Panc1 (cell line): ENCODE measurements around the gene ANXA3. TPM values are rescaled to one million over a fixed set of nuclear protein-coding genes. Genes with fewer than 3 reads are reported as not detected.

Source experiments
- ATAC-seq: fragments of 200-7000 bp; cut with Tn5 transposase; 2 replicates; pipeline ENCODE4 v1.9.1; 2020; ENCODE audit warnings: mild to moderate bottlenecking, moderate library complexity
- BruUV-seq: library from RNA; stranded (reverse); fragments of 400-500 nt; replicated peaks from 2 replicates; lab custom pipeline; 2021; lab: Mats Ljungman, UMichigan
- CTCF ChIA-PET: fragments of 300-600 bp; sonication (Branson Sonifier 250); formaldehyde crosslinking; loops from one replicate; lab custom pipeline; 2022; ENCODE audit warnings: antibody characterized with exemption; lab: Charles Lee
- POLR2A ChIA-PET: fragments of 300-600 bp; sonication (Branson Sonifier 250); formaldehyde crosslinking; loops from one replicate; lab custom pipeline; 2022; ENCODE audit warnings: antibody characterized with exemption; lab: Charles Lee
- DNase-seq: peaks from one replicate; pipeline ENCODE4 v3.0.0-alpha.2; 2010; ENCODE audit warnings: low read depth, low spot score
- H3K27ac ChIP-seq: 2 replicates; pipeline ENCODE4 v1.5.1; 2011; ENCODE audit warnings: mild to moderate bottlenecking, low read length, inconsistent platforms
- H3K27me3 ChIP-seq: fragments of 200-500 bp; sonication (Bioruptor generic); 2 replicates; pipeline ENCODE4 v1.6.0; 2014; ENCODE audit warnings: low read length, inconsistent platforms; ENCODE audit not compliant: control insufficient read depth, insufficient read depth
- H3K36me3 ChIP-seq: fragments of 200-500 bp; sonication (Bioruptor generic); 2 replicates; pipeline ENCODE4 v1.5.1; 2014; ENCODE audit warnings: inconsistent platforms, mild to moderate bottlenecking, low read length, moderate library complexity; ENCODE audit not compliant: control insufficient read depth, insufficient read depth
- H3K4me1 ChIP-seq: 2 replicates; pipeline ENCODE4 v1.5.1; 2011; ENCODE audit warnings: inconsistent platforms, mild to moderate bottlenecking, low read length, moderate library complexity; ENCODE audit not compliant: control insufficient read depth, insufficient read depth
- H3K4me3 ChIP-seq, 2 experiments: 2 replicates each; pipeline ENCODE4 v1.5.1; 2011 to 2012; ENCODE audit warnings: low read depth in 2 of 2, low read length in 2 of 2, mild to moderate bottlenecking in 2 of 2, inconsistent platforms in 1 of 2, moderate library complexity in 1 of 2
- H3K9me3 ChIP-seq: fragments of 200-500 bp; sonication (Bioruptor generic); 2 replicates; pipeline ENCODE4 v1.5.1; 2014; ENCODE audit warnings: low read depth, mild to moderate bottlenecking, inconsistent platforms, low read length, moderate library complexity; ENCODE audit not compliant: control insufficient read depth, insufficient read depth
- POLR2AphosphoS5 ChIP-seq: IDR thresholded peaks from 2 replicates; pipeline ENCODE4 v1.6.1; 2012; ENCODE audit warnings: mild to moderate bottlenecking, low read depth, low read length, moderate library complexity
- SIN3A ChIP-seq: IDR thresholded peaks from 2 replicates; pipeline ENCODE4 v1.6.1; 2012; ENCODE audit warnings: low read depth, mild to moderate bottlenecking, low read length, moderate library complexity, borderline replicate concordance; ENCODE audit not compliant: insufficient read depth
- TCF7L2 ChIP-seq: IDR thresholded peaks from 2 replicates; pipeline ENCODE4 v1.6.1; 2011; ENCODE audit warnings: mild to moderate bottlenecking, low read depth, low read length, inconsistent platforms
- in situ Hi-C: cut with HindIII; loops from 2 replicates; pipeline ENCODE4 v1.10.0; 2016; ENCODE audit warnings: low sequenced_read_pairs, low pct_unique_long_range_greater_than_20kb
- intact Hi-C: fragments of 100-400 bp; cut with micrococcal nuclease; formaldehyde crosslinking; loops from one replicate; pipeline ENCODE4 v1.10.0; 2022; ENCODE audit not compliant: unreplicated experiment
- total RNA-seq: library from RNA; stranded (reverse); gene quantifications from one replicate; pipeline ENCODE4 v1.2.1, GENCODE V29; 2021; ENCODE audit not compliant: unreplicated experiment
- TF ChIP-seq, protein P1 (sequence below): fragments of 450-650 bp; IDR thresholded peaks from 2 replicates; pipeline ENCODE4 v1.5.1; 2017; ENCODE audit warnings: mild to moderate bottlenecking
- TF ChIP-seq, protein P2 (sequence below), 2 experiments: IDR thresholded peaks; 2 replicates each; pipeline ENCODE4 v1.6.1; 2011 to 2012; ENCODE audit warnings: low read depth in 2 of 2, control low read depth in 1 of 2, low read length in 1 of 2, mild to moderate bottlenecking in 1 of 2, moderate library complexity in 1 of 2; ENCODE audit not compliant: insufficient read depth in 1 of 2

ANXA3 gene
- total RNA-seq, 1 experiment from 2014 or later: 1.5 TPM

DNA sequence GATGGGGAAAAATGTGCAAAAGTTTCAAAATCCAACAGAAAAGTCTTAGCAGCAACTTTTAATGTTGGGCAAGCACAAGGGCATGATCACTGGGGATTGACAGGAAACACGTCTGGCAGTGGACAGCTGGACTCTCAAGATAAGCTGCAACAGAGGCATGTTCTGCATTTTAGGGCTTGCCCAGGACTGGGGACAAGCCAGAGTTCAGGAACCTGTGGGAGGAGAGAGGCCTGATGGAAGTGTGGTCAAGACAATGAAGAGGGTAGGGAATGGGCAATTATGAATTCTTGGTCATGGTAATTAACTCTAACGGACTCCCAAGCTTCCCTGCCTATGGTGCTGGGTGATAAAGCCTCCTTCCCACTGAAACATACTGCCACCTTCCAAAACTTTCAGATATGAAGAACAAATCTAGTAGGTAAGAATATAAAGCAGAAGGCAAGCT, 48.4 kb downstream of the ANXA3 start:
- ChIA-PET POLR2A (no interaction called here), CTCF (no interaction called here)
- DNase-seq (no peak), ATAC-seq (no peak)
- intact Hi-C loops (no loop called here), in situ Hi-C loops (no loop called here)
- H3K27me3 ChIP-seq: no peaks in the 10 kb centered on the region
- BruUV-seq: no TSS peak
- no peaks in the 10 kb centered on the region for H3K36me3 ChIP-seq
- TF ChIP-seq, protein P1, sequence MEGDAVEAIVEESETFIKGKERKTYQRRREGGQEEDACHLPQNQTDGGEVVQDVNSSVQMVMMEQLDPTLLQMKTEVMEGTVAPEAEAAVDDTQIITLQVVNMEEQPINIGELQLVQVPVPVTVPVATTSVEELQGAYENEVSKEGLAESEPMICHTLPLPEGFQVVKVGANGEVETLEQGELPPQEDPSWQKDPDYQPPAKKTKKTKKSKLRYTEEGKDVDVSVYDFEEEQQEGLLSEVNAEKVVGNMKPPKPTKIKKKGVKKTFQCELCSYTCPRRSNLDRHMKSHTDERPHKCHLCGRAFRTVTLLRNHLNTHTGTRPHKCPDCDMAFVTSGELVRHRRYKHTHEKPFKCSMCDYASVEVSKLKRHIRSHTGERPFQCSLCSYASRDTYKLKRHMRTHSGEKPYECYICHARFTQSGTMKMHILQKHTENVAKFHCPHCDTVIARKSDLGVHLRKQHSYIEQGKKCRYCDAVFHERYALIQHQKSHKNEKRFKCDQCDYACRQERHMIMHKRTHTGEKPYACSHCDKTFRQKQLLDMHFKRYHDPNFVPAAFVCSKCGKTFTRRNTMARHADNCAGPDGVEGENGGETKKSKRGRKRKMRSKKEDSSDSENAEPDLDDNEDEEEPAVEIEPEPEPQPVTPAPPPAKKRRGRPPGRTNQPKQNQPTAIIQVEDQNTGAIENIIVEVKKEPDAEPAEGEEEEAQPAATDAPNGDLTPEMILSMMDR: no peak
- TF ChIP-seq POLR2AphosphoS5 (no peak), TCF7L2 (no peak)
- H3K27ac ChIP-seq: no peak overlapping the region
- no peak overlapping the region for H3K4me3 ChIP-seq
- no peaks in the 10 kb centered on the region for H3K9me3 ChIP-seq
- H3K4me1 ChIP-seq: no peaks in the 10 kb centered on the region

DNA sequence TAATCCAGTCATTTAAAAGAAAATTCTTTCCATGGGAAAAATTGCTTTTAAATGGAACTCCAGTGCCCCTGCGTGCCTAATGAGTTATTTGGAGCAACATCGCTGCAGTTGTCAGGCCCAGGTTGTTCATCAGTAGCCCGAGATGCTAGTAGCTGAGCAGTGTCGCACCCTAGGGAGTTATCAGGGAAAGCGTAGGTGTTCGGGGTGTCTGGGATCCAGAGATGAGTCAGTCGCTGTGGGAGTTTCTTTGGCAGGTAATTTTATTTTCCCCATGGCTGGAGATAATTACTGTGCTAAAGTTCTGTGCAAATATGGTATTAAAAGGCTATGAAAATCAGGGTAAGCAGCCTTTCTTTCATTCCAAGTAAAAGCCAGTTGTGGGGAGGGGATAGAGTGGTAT, 49.4 kb downstream of the ANXA3 start:
- POLR2A ChIA-PET: no interaction called here
- no peak for ATAC-seq
- Histone ChIP-seq H3K27ac (no peak overlapping the region), H3K4me1 (no peaks in the 10 kb centered on the region), H3K4me3 (no peak overlapping the region), H3K9me3 (no peaks in the 10 kb centered on the region), H3K27me3 (no peaks in the 10 kb centered on the region), H3K36me3 (no peaks in the 10 kb centered on the region)
- DNase-seq: no peak
- in situ Hi-C loops (no loop called here), intact Hi-C loops (no loop called here)
- BruUV-seq: no TSS peak
- TF ChIP-seq POLR2AphosphoS5 (no peak), TCF7L2 (no peak), SIN3A (no peak)
- TF ChIP-seq, protein P1: no peak
- TF ChIP-seq, protein P2, sequence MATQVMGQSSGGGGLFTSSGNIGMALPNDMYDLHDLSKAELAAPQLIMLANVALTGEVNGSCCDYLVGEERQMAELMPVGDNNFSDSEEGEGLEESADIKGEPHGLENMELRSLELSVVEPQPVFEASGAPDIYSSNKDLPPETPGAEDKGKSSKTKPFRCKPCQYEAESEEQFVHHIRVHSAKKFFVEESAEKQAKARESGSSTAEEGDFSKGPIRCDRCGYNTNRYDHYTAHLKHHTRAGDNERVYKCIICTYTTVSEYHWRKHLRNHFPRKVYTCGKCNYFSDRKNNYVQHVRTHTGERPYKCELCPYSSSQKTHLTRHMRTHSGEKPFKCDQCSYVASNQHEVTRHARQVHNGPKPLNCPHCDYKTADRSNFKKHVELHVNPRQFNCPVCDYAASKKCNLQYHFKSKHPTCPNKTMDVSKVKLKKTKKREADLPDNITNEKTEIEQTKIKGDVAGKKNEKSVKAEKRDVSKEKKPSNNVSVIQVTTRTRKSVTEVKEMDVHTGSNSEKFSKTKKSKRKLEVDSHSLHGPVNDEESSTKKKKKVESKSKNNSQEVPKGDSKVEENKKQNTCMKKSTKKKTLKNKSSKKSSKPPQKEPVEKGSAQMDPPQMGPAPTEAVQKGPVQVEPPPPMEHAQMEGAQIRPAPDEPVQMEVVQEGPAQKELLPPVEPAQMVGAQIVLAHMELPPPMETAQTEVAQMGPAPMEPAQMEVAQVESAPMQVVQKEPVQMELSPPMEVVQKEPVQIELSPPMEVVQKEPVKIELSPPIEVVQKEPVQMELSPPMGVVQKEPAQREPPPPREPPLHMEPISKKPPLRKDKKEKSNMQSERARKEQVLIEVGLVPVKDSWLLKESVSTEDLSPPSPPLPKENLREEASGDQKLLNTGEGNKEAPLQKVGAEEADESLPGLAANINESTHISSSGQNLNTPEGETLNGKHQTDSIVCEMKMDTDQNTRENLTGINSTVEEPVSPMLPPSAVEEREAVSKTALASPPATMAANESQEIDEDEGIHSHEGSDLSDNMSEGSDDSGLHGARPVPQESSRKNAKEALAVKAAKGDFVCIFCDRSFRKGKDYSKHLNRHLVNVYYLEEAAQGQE (IDR thresholded peaks at IDR 0.05; ENCODE audit: insufficient read depth in 1 of 2, low read depth in 2 of 2, low read length in 1 of 2): no peak
- CTCF ChIA-PET: no interaction called here

DNA sequence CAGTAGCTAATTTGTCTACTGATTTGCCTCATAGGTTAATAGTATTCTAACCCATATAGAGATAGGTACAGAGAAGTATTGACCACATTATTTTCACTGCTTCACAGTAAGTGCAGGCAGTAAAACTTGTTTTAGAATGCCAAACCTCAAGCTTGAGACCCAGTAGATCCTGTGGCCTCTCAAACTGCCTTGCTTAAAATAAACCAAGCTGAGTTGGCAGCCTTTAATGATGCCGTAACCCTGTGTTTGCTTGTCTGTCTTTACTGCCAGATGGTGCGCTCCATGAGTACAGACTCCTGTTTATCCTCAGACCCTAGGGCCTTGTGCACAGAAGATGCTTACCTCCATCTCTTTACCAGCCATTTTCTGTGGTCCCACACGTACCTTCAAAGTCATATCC, 50.8 kb downstream of the ANXA3 start:
- in situ Hi-C loops (no loop called here), intact Hi-C loops (no loop called here)
- BruUV-seq: no TSS peak
- CTCF ChIA-PET: no interaction called here
- Histone ChIP-seq H3K9me3 (no peaks in the 10 kb centered on the region), H3K4me3 (no peak overlapping the region), H3K4me1 (no peaks in the 10 kb centered on the region), H3K36me3 (no peaks in the 10 kb centered on the region), H3K27me3 (no peaks in the 10 kb centered on the region), H3K27ac (no peak overlapping the region)
- no peak for DNase-seq
- ATAC-seq: no peak
- POLR2A ChIA-PET: no interaction called here
- no peak for TF ChIP-seq SIN3A
- TF ChIP-seq POLR2AphosphoS5: no peak
- TF ChIP-seq, protein P1: no peak
- TF ChIP-seq, protein P2 (IDR thresholded peaks at IDR 0.05; ENCODE audit: insufficient read depth in 1 of 2, low read depth in 2 of 2, low read length in 1 of 2): no peak
- TF ChIP-seq TCF7L2: no peak
